Loucy (cell line): Measurements from ENCODE around the gene ZFP36L2.

Experiments used
- CTCF ChIP-seq: fragments of 200-600 bp; sonication (generic); conservative IDR thresholded peaks from 2 replicates; pipeline ENCODE4 v1.5.1; 2014; ENCODE audit warnings: mild to moderate bottlenecking, antibody characterized with exemption, low read length
- EZH2phosphoT487 ChIP-seq: fragments of 200-600 bp; IDR thresholded peaks from 2 replicates; pipeline ENCODE4 v1.6.1; 2018; ENCODE audit warnings: antibody characterized with exemption, mild to moderate bottlenecking, moderate library complexity, borderline replicate concordance

- TF ChIP-seq CTCF: no peak
- no peak for TF ChIP-seq EZH2phosphoT487
Observed at GRCh38 chr2:43269706-43270105, 43.3 kb upstream of the ZFP36L2 start.
